ENCODE data around the gene ANKRD9. TPM values are rescaled to one million over a fixed set of nuclear protein-coding genes. Genes with fewer than 3 reads are reported as not detected.
"Not testable (repeated sequence)": the region's sequence is repeated elsewhere in the genome, so short reads cannot be mapped to it uniquely, and the experiment has no call there.

Gene ANKRD9
- total and polyA plus RNA-seq, 7 donors = 9.6 to 36.0 (median 16.4) TPM

DNA sequence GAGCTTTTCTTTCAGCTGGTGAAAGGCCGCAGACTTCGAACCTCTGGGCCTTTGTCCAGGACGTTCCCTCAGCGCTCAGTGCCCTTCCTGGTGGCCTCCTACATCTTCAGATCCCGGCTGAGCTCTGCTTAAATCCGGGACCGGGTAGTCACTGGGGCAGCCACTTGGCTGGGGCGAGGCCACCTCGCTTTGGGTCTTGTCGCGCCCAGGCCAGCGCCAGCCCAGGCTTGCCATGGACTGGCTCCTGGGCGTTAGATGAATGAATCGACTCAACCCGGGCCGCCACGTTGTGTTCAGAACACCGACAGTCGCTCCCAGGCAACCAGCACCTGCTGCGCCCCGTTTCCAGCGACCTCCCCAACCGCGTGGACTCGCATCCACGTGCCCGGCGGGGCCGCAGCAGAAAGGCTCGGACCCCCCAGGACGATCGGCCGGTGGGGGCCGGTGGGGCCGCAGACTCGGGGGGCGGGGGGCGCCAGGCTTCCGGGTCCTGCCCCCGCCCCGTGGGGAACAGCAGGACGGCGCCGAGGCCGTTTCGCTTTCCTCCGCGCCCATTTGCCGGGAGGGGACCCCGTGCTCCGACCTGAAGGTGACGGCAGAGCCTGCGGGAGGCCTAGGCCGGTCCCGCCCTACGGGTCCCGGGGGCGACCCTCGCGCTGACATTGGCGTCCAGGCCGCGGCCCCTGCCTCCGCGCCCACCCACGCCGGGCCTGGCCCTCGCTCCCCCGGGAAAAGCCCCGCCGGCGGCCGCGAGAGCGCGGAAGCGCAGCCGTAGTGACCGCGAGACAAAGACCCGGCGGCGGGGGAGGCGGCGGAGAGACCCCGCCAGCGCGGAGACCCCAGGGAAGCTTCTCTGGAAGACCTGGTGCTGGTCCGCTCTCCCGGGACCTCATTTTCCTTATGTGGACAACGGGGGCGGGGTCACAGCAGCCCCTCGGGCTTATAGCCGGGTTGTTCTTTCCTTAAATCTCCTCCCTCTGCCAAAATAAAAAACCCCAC is 45.5 kb upstream of the ANKRD9 start:
- 4 to 6% methylated on average over 94 of the region's 94 CpGs for WGBS, 2 donors
- Histone ChIP-seq H3K36me3 (no peaks in the 10 kb centered on the region), H3K27me3 (peaks cover 0 to 9% (median 0%) of the 10 kb centered on the region in 3 donors), H3K27ac (peak overlapping the region; percentile 60 to 79 (median 64)), H3K9me3 (no peaks in the 10 kb centered on the region), H3K4me1 (peaks cover 0 to 5% (median 4%) of the 10 kb centered on the region in 4 donors), H3K4me3 (peak overlapping the region; percentile 60 to 98 (median 67))
- no peak for DNase-seq
- no peak for TF ChIP-seq POLR2AphosphoS5 (IDR thresholded peaks at IDR 0.05)
- no peak for TF ChIP-seq EP300 (IDR thresholded peaks at IDR 0.05)
- TF ChIP-seq, protein P1, sequence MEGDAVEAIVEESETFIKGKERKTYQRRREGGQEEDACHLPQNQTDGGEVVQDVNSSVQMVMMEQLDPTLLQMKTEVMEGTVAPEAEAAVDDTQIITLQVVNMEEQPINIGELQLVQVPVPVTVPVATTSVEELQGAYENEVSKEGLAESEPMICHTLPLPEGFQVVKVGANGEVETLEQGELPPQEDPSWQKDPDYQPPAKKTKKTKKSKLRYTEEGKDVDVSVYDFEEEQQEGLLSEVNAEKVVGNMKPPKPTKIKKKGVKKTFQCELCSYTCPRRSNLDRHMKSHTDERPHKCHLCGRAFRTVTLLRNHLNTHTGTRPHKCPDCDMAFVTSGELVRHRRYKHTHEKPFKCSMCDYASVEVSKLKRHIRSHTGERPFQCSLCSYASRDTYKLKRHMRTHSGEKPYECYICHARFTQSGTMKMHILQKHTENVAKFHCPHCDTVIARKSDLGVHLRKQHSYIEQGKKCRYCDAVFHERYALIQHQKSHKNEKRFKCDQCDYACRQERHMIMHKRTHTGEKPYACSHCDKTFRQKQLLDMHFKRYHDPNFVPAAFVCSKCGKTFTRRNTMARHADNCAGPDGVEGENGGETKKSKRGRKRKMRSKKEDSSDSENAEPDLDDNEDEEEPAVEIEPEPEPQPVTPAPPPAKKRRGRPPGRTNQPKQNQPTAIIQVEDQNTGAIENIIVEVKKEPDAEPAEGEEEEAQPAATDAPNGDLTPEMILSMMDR (IDR thresholded peaks at IDR 0.05) = no peak
- no peak for TF ChIP-seq POLR2A (IDR thresholded peaks at IDR 0.05)
- intact Hi-C loops (cut with DNase I) = no loop called here

DNA sequence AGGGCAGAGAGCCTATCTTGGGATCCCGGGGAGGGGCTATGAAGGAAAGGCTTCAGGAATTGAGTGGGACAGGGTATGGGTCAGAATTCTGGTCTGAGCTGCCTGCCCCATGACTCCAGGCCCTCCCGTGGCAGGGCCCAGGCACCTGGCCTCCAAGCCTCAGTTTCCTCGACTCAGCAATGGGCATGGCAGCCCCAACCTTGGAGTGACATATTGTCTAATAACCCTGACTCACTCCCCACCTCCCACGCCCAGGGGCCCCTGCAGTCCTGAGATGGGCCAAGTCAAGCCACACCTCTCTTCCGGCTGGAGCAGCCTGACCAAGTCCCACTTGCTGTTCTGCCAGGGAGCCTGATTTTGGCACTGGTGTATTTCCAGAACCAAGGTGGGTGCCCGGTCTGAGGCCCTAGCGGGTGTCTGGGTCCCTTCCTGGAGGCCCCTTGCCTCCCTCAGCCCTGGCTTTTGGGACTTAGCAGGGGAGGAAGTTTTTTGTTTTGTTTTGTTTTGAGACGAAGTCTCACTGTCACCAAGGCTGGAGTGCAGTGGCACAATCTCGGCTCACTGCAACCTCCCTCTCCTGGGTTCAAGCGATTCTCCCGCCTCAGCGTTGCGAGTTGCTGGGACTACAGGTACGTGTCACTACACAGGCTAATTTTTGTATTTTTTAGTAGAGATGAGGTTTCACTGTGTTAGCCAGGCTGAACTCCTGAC is 42.6 kb upstream of the ANKRD9 start:
- Histone ChIP-seq H3K27me3 (peaks cover 0 to 21% (median 0%) of the 10 kb centered on the region in 3 donors), H3K4me1 (peaks cover 0 to 5% (median 4%) of the 10 kb centered on the region in 4 donors), H3K9me3 (no peaks in the 10 kb centered on the region), H3K36me3 (no peaks in the 10 kb centered on the region), H3K4me3 (no peak overlapping the region), H3K27ac (no peak overlapping the region)
- WGBS, 2 donors = 49 to 71% methylated on average over 14 of the region's 14 CpGs
- no peak for DNase-seq
- intact Hi-C loops (cut with DNase I) = no loop called here
- TF ChIP-seq EP300 (IDR thresholded peaks at IDR 0.05) (no peak), POLR2A (IDR thresholded peaks at IDR 0.05) (no peak), POLR2AphosphoS5 (IDR thresholded peaks at IDR 0.05) (no peak)
- TF ChIP-seq, protein P1 (IDR thresholded peaks at IDR 0.05) = no peak

GRCh38 chr14:102550927-102551401 is 41.4 kb upstream of the ANKRD9 start:
- H3K4me1 ChIP-seq; H3K36me3 ChIP-seq; H3K27ac ChIP-seq; H3K9me3 ChIP-seq; H3K4me3 ChIP-seq; intact Hi-C loops (cut with DNase I); DNase-seq: not testable (repeated sequence)
- WGBS, 2 donors = 40 to 66% methylated on average over 3 of the region's 3 CpGs
- peaks cover 3 to 33% (median 10%) of the 10 kb centered on the region in 3 donors for H3K27me3 ChIP-seq

- intact Hi-C loops (cut with DNase I) = no loop called here
- no peak for DNase-seq
- no peaks in the 10 kb centered on the region for H3K36me3 ChIP-seq
- peaks cover 0 to 19% (median 12%) of the 10 kb centered on the region in 4 donors for H3K4me1 ChIP-seq
- no peaks in the 10 kb centered on the region for H3K9me3 ChIP-seq
- H3K27me3 ChIP-seq = peaks cover 14 to 55% (median 32%) of the 10 kb centered on the region in 3 donors
- H3K27ac ChIP-seq = no peak overlapping the region
- H3K4me3 ChIP-seq = no peak overlapping the region
- TF ChIP-seq POLR2AphosphoS5 (IDR thresholded peaks at IDR 0.05) (no peak), EP300 (IDR thresholded peaks at IDR 0.05) (no peak)
- 71 to 74% methylated on average over 3 of the region's 3 CpGs for WGBS, 2 donors
Observed at GRCh38 chr14:102548616-102549240, 39.2 kb upstream of the ANKRD9 start.

- TF ChIP-seq POLR2AphosphoS5 (IDR thresholded peaks at IDR 0.05) (no peak), POLR2A (IDR thresholded peaks at IDR 0.05) (no peak), EP300 (IDR thresholded peaks at IDR 0.05) (no peak)
- TF ChIP-seq, protein P1 (IDR thresholded peaks at IDR 0.05) = no peak
- H3K27me3 ChIP-seq = peaks cover 17 to 65% (median 34%) of the 10 kb centered on the region in 3 donors
- peaks cover 0 to 19% (median 12%) of the 10 kb centered on the region in 4 donors for H3K4me1 ChIP-seq
- intact Hi-C loops (cut with DNase I) = no loop called here
- no peak overlapping the region for H3K4me3 ChIP-seq
- H3K9me3 ChIP-seq = no peaks in the 10 kb centered on the region
- no peak for DNase-seq
- no peak overlapping the region for H3K27ac ChIP-seq
- WGBS, 2 donors = 57 to 64% methylated on average over 29 of the region's 29 CpGs
- no peaks in the 10 kb centered on the region for H3K36me3 ChIP-seq
Observed at GRCh38 chr14:102545461-102546265, 36.1 kb upstream of the ANKRD9 start.

All from sigmoid colon (tissue), 7 donors.